Suprapubic skin (tissue), 4 donors: ENCODE results near the gene KRTAP6-2.

Source experiments
- POLR2A ChIP-seq, 2 donors: fragments of 450-650 bp; IDR thresholded peaks; one replicate each; pipeline ENCODE4 v1.6.1; 2017; ENCODE audit warnings: antibody characterized with exemption in 2 of 2, mild to moderate bottlenecking in 2 of 2, moderate library complexity in 2 of 2
- POLR2AphosphoS5 ChIP-seq, 3 donors: sonication (generic); formaldehyde crosslinking; IDR thresholded peaks; one replicate each; pipeline ENCODE4 v1.6.1; 2017; ENCODE audit warnings: antibody characterized with exemption in 3 of 3

GRCh38 chr21:30563072-30563471 lies 35.6 kb downstream of the KRTAP6-2 start:
- TF ChIP-seq POLR2A (IDR thresholded peaks at IDR 0.05) (no peak), POLR2AphosphoS5 (IDR thresholded peaks at IDR 0.05) (no peak)
